OCI-LY1 (cell line): ENCODE results near the gene TBL3.
A peak's percentile ranks its signal among the peaks of the same experiment; 100 is the strongest.

Experiments
- H2AFZ ChIP-seq: fragments of 200-600 bp; sonication (generic), shearing (Covaris generic); 2 replicates; pipeline ENCODE4 v1.6.0; 2014; ENCODE audit warnings: antibody characterized with exemption, mild to moderate bottlenecking, low read length
- H3F3A ChIP-seq: fragments of 200-600 bp; sonication (generic), shearing (Covaris generic); 2 replicates; pipeline ENCODE4 v1.6.0; 2014; ENCODE audit warnings: mild to moderate bottlenecking, antibody characterized with exemption, low read length, moderate library complexity; ENCODE audit not compliant: insufficient read depth
- H3K27ac ChIP-seq: fragments of 200-600 bp; sonication (generic); 2 replicates; pipeline ENCODE4 v1.5.1; 2014; ENCODE audit warnings: low read length, mixed run types, mild to moderate bottlenecking, low read depth; ENCODE audit not compliant: poor library complexity, severe bottlenecking
- H3K27me3 ChIP-seq: fragments of 200-600 bp; sonication (generic); 2 replicates; pipeline ENCODE4 v1.6.0; 2014; ENCODE audit warnings: antibody characterized with exemption, mild to moderate bottlenecking, low read length, moderate library complexity; ENCODE audit not compliant: insufficient read depth
- H3K36me3 ChIP-seq: fragments of 200-600 bp; sonication (generic); 2 replicates; pipeline ENCODE4 v1.6.1; 2014; ENCODE audit warnings: mild to moderate bottlenecking, antibody characterized with exemption, low read length, moderate library complexity, mixed read lengths; ENCODE audit not compliant: insufficient read depth
- H3K4me1 ChIP-seq: fragments of 200-600 bp; sonication (generic); 2 replicates; pipeline ENCODE4 v1.5.1; 2014; ENCODE audit warnings: mild to moderate bottlenecking, low read length, moderate library complexity; ENCODE audit not compliant: insufficient read depth, severe bottlenecking
- H3K4me2 ChIP-seq: fragments of 200-600 bp; sonication (generic), shearing (Covaris generic); 2 replicates; pipeline ENCODE4 v1.6.1; 2014; ENCODE audit warnings: low read length
- H3K4me3 ChIP-seq: fragments of 200-600 bp; sonication (generic); 2 replicates; pipeline ENCODE4 v1.5.1; 2014; ENCODE audit warnings: low read length, low read depth, mild to moderate bottlenecking, mixed read lengths; ENCODE audit not compliant: poor library complexity, severe bottlenecking
- H3K79me2 ChIP-seq: fragments of 200-600 bp; shearing (Covaris generic); 2 replicates; pipeline ENCODE4 v1.6.1; 2016; ENCODE audit warnings: mixed run types, low read length, mixed read lengths; ENCODE audit not compliant: insufficient read depth
- H3K9ac ChIP-seq: fragments of 200-600 bp; sonication (generic), shearing (Covaris generic); 2 replicates; pipeline ENCODE4 v1.6.1; 2014; ENCODE audit warnings: mild to moderate bottlenecking, low read length, mixed read lengths
- H3K9me2 ChIP-seq: fragments of 200-600 bp; sonication (generic), shearing (Covaris generic); 2 replicates; pipeline ENCODE4 v1.6.1; 2014; ENCODE audit warnings: low read depth, mild to moderate bottlenecking, low read length, mixed read lengths
- H3K9me3 ChIP-seq: fragments of 200-600 bp; shearing (Covaris generic); 2 replicates; pipeline ENCODE4 v1.6.1; 2014; ENCODE audit warnings: low read length, mixed read lengths
- H4K20me1 ChIP-seq: fragments of 200-600 bp; sonication (generic), shearing (Covaris generic); 2 replicates; pipeline ENCODE4 v1.6.0; 2016; ENCODE audit warnings: mild to moderate bottlenecking, low read length; ENCODE audit not compliant: insufficient read depth
- CTCF ChIP-seq: fragments of 200-600 bp; sonication (generic), shearing (Covaris generic); IDR thresholded peaks from 2 replicates; pipeline ENCODE4 v1.5.1; 2017; ENCODE audit warnings: mild to moderate bottlenecking, antibody characterized with exemption, low read length, moderate library complexity, mixed read lengths
- EZH2 ChIP-seq: fragments of 200-600 bp; sonication (generic), shearing (Covaris generic); IDR thresholded peaks from 2 replicates; pipeline ENCODE4 v1.8.0; 2017; ENCODE audit warnings: borderline replicate concordance, mixed run types, mild to moderate bottlenecking, antibody characterized with exemption, low read length, moderate library complexity, mixed read lengths

The TBL3 gene

GRCh38 chr16:1941162-1942046 lies 30.4 kb upstream of the TBL3 start:
- H3F3A ChIP-seq = no peaks in the 10 kb centered on the region
- H3K27ac ChIP-seq = peak overlapping the region; percentile 40
- H3K4me1 ChIP-seq = peaks cover 14% of the 10 kb centered on the region
- H3K79me2 ChIP-seq = no peaks in the 10 kb centered on the region
- H3K9me3 ChIP-seq = no peaks in the 10 kb centered on the region
- H3K9me2 ChIP-seq = no peaks in the 10 kb centered on the region
- TF ChIP-seq CTCF (peak; percentile 60), EZH2 (no peak)
- H2AFZ ChIP-seq = no peak overlapping the region
- H4K20me1 ChIP-seq = no peaks in the 10 kb centered on the region
- peaks cover 12% of the 10 kb centered on the region for H3K36me3 ChIP-seq
- peak overlapping the region; percentile 78 for H3K4me2 ChIP-seq
- peak overlapping the region; percentile 77 for H3K4me3 ChIP-seq
- no peaks in the 10 kb centered on the region for H3K27me3 ChIP-seq
- peak overlapping the region; percentile 78; the same call in 1 of the 2 replicates for H3K9ac ChIP-seq

- no peaks in the 10 kb centered on the region for H3F3A ChIP-seq
- H4K20me1 ChIP-seq = no peaks in the 10 kb centered on the region
- H3K4me3 ChIP-seq = peak overlapping the region; percentile 77
- H3K4me2 ChIP-seq = peak overlapping the region; percentile 78
- H3K27me3 ChIP-seq = 0 out of 2 replicates have a peak, but pooled peaks cover 6% of the 10 kb centered on the region
- peaks cover 14% of the 10 kb centered on the region for H3K4me1 ChIP-seq
- H3K36me3 ChIP-seq = peaks cover 12% of the 10 kb centered on the region
- H3K9me3 ChIP-seq = no peaks in the 10 kb centered on the region
- no peaks in the 10 kb centered on the region for H3K79me2 ChIP-seq
- peak overlapping the region; percentile 78 for H3K9ac ChIP-seq
- TF ChIP-seq EZH2 (no peak), CTCF (no peak)
- H3K27ac ChIP-seq = peak overlapping the region; percentile 40
- H3K9me2 ChIP-seq = no peaks in the 10 kb centered on the region
- H2AFZ ChIP-seq = no peak overlapping the region
Measured at GRCh38 chr16:1942047-1942809, 29.6 kb upstream of the TBL3 start.

- H2AFZ ChIP-seq = no peak within 1 kb of the TSS
- H3K9me3 ChIP-seq = no peaks in the 10 kb centered on the region
- H4K20me1 ChIP-seq = no peaks in the 10 kb centered on the region
- H3K27ac ChIP-seq = peak within 1 kb of the TSS; percentile 40
- H3F3A ChIP-seq = no peaks in the 10 kb centered on the region
- no peaks in the 10 kb centered on the region for H3K79me2 ChIP-seq
- H3K9ac ChIP-seq = peak within 1 kb of the TSS; percentile 78
- no peaks in the 10 kb centered on the region for H3K9me2 ChIP-seq
- peak within 1 kb of the TSS; percentile 78 for H3K4me2 ChIP-seq
- H3K36me3 ChIP-seq = peaks cover 6% of the 10 kb centered on the region; the same call in 1 of the 2 replicates
- H3K27me3 ChIP-seq = 0 out of 2 replicates have a peak, but pooled peaks cover 6% of the 10 kb centered on the region
- TF ChIP-seq EZH2 = no peak
- no peak; the same call in 1 of the 2 replicates for TF ChIP-seq CTCF
- H3K4me1 ChIP-seq = peaks cover 14% of the 10 kb centered on the region
- peak within 1 kb of the TSS; percentile 77 for H3K4me3 ChIP-seq
Measured at GRCh38 chr16:1942810-1943726, 28.8 kb upstream of the TBL3 start, which contains the start of gene MSRB1. MSRB1 (minus strand) TSS chr16:1943199; CDS start chr16:1943156, 43 bp downstream.
